ENCODE measurements around the gene RBM47.

The RBM47 gene

GRCh38 chr4:40473578-40474388 lies 155.9 kb downstream of the RBM47 start:
- peaks cover 2% of the 10 kb centered on the region for H3K27me3 ChIP-seq (ENCODE audit: control insufficient read depth, insufficient read depth, low read length)
- no peak overlapping the region for H3K9ac ChIP-seq (ENCODE audit: low read depth, low read length)
- H3K4me1 ChIP-seq (ENCODE audit: control insufficient read depth, insufficient read depth, low read length) = peaks cover 3% of the 10 kb centered on the region
- H3K4me3 ChIP-seq (ENCODE audit: low read length) = no peak overlapping the region
- H3K9me3 ChIP-seq (replicated peaks; ENCODE audit: low read length) = no peaks in the 10 kb centered on the region
- H3K4me2 ChIP-seq (ENCODE audit: low read length) = no peak overlapping the region
- no peaks in the 10 kb centered on the region for H3K36me3 ChIP-seq (ENCODE audit: insufficient read depth, low read length)

- Histone ChIP-seq H3K4me3 (ENCODE audit: low read length) (no peak overlapping the region), H3K4me2 (ENCODE audit: low read length) (no peak overlapping the region), H3K4me1 (ENCODE audit: control insufficient read depth, insufficient read depth, low read length) (peaks cover 3% of the 10 kb centered on the region), H3K9ac (ENCODE audit: low read depth, low read length) (no peak overlapping the region), H3K9me3 (replicated peaks; ENCODE audit: low read length) (no peaks in the 10 kb centered on the region), H3K27me3 (ENCODE audit: control insufficient read depth, insufficient read depth, low read length) (peaks cover 9% of the 10 kb centered on the region), H3K36me3 (ENCODE audit: insufficient read depth, low read length) (no peaks in the 10 kb centered on the region)
These were observed 157.7 kb downstream of the RBM47 start for GRCh38 chr4:40471923-40472322.

DNA sequence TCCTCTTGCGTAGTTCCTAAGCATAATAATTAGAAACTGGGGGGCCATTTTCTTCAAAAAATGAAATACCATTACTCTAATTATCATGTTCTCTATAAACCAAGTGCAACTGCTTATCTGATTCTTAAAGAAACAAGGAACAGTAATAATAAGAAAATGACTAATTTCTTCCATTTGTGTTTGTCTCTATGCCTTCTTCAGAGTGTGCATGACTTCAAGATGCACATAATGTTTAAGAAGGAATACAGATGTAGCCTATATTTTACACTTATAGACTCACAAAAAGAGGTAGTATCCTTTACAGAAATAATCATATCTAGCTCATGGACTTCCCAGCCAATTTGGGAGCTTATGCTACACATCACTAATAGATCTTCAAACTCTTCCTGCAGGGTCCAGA lies 162.9 kb downstream of the RBM47 start:
- Histone ChIP-seq H3K27me3 (ENCODE audit: control insufficient read depth, insufficient read depth, low read length) (peaks cover 12% of the 10 kb centered on the region), H3K36me3 (ENCODE audit: insufficient read depth, low read length) (no peaks in the 10 kb centered on the region), H3K4me3 (ENCODE audit: low read length) (no peak overlapping the region), H3K4me1 (ENCODE audit: control insufficient read depth, insufficient read depth, low read length) (no peaks in the 10 kb centered on the region), H3K9me3 (replicated peaks; ENCODE audit: low read length) (no peaks in the 10 kb centered on the region), H3K4me2 (ENCODE audit: low read length) (no peak overlapping the region), H3K9ac (ENCODE audit: low read depth, low read length) (no peak overlapping the region)

DNA sequence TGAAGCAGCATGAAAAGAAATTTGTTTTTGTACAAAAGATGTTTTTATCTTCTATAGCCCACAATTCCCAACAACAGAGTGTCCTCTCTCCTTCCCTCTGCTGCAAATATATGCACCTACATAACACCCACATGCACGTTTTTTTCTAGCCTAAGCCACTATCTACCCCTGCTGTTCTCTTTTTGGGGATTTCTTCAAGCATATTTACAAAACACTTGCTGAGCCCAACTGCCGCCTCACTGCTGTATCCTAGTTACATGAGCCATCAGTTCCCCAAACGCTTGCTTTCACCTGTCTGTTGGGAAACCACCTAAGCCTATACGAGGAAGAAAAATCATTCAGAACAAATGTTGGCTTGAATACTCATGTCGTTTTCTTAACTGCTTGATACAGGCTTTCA lies 167.3 kb downstream of the RBM47 start:
- H3K36me3 ChIP-seq (ENCODE audit: insufficient read depth, low read length) = no peaks in the 10 kb centered on the region
- no peak overlapping the region for H3K4me2 ChIP-seq (ENCODE audit: low read length)
- peaks cover 4% of the 10 kb centered on the region for H3K27me3 ChIP-seq (ENCODE audit: control insufficient read depth, insufficient read depth, low read length)
- no peaks in the 10 kb centered on the region for H3K9me3 ChIP-seq (replicated peaks; ENCODE audit: low read length)
- no peak overlapping the region for H3K9ac ChIP-seq (ENCODE audit: low read depth, low read length)
- H3K4me1 ChIP-seq (ENCODE audit: control insufficient read depth, insufficient read depth, low read length) = no peaks in the 10 kb centered on the region
- H3K4me3 ChIP-seq (ENCODE audit: low read length) = no peak overlapping the region

- Histone ChIP-seq H3K4me3 (ENCODE audit: low read length) (no peak overlapping the region), H3K36me3 (ENCODE audit: insufficient read depth, low read length) (no peaks in the 10 kb centered on the region)
These were observed 167.8 kb downstream of the RBM47 start for GRCh38 chr4:40461879-40462278.

GRCh38 chr4:40461062-40461461 lies 168.6 kb downstream of the RBM47 start:
- Histone ChIP-seq H3K9ac (ENCODE audit: low read depth, low read length) (no peak overlapping the region), H3K4me2 (ENCODE audit: low read length) (no peak overlapping the region), H3K9me3 (replicated peaks; ENCODE audit: low read length) (no peaks in the 10 kb centered on the region), H3K4me3 (ENCODE audit: low read length) (no peak overlapping the region), H3K27me3 (ENCODE audit: control insufficient read depth, insufficient read depth, low read length) (no peaks in the 10 kb centered on the region), H3K36me3 (ENCODE audit: insufficient read depth, low read length) (no peaks in the 10 kb centered on the region), H3K4me1 (ENCODE audit: control insufficient read depth, insufficient read depth, low read length) (no peaks in the 10 kb centered on the region)

More at GRCh38 chr4:40461879-40462278, 167.8 kb downstream of the RBM47 start:
- H3K4me2 ChIP-seq (ENCODE audit: low read length) = no peak overlapping the region
- H3K27me3 ChIP-seq (ENCODE audit: control insufficient read depth, insufficient read depth, low read length) = peaks cover 2% of the 10 kb centered on the region
- no peaks in the 10 kb centered on the region for H3K9me3 ChIP-seq (replicated peaks; ENCODE audit: low read length)
- no peak overlapping the region for H3K9ac ChIP-seq (ENCODE audit: low read depth, low read length)
- H3K4me1 ChIP-seq (ENCODE audit: control insufficient read depth, insufficient read depth, low read length) = no peaks in the 10 kb centered on the region

- H3K9me3 ChIP-seq (replicated peaks; ENCODE audit: low read length) = no peaks in the 10 kb centered on the region
- H3K4me3 ChIP-seq (ENCODE audit: low read length) = no peak overlapping the region
- no peak overlapping the region for H3K9ac ChIP-seq (ENCODE audit: low read depth, low read length)
- H3K4me1 ChIP-seq (ENCODE audit: control insufficient read depth, insufficient read depth, low read length) = no peaks in the 10 kb centered on the region
- H3K4me2 ChIP-seq (ENCODE audit: low read length) = no peak overlapping the region
- H3K27me3 ChIP-seq (ENCODE audit: control insufficient read depth, insufficient read depth, low read length) = no peaks in the 10 kb centered on the region
- no peaks in the 10 kb centered on the region for H3K36me3 ChIP-seq (ENCODE audit: insufficient read depth, low read length)
These were observed 171.0 kb downstream of the RBM47 start for GRCh38 chr4:40458683-40459082.

DNA sequence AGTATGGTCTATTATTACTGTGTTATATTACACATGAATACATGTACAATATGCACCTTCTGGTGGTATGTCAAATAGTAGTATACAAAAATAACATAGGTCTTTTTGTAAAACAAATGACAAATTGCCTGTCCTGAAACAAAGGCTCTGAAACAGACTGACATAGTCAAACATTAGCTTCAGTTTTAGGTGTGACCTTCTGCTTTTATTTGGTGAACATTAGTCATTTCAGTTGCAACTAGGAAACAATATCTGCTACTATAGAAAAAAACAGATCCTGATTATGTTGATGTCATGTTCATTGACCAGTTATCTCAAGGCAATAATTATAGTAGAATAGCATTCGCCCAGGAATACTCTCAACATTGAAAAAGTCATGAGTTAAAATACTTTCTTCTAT lies 171.6 kb downstream of the RBM47 start:
- Histone ChIP-seq H3K4me2 (ENCODE audit: low read length) (no peak overlapping the region), H3K9me3 (replicated peaks; ENCODE audit: low read length) (no peaks in the 10 kb centered on the region), H3K27me3 (ENCODE audit: control insufficient read depth, insufficient read depth, low read length) (no peaks in the 10 kb centered on the region), H3K36me3 (ENCODE audit: insufficient read depth, low read length) (no peaks in the 10 kb centered on the region), H3K9ac (ENCODE audit: low read depth, low read length) (no peak overlapping the region), H3K4me3 (ENCODE audit: low read length) (no peak overlapping the region), H3K4me1 (ENCODE audit: control insufficient read depth, insufficient read depth, low read length) (no peaks in the 10 kb centered on the region)

DNA sequence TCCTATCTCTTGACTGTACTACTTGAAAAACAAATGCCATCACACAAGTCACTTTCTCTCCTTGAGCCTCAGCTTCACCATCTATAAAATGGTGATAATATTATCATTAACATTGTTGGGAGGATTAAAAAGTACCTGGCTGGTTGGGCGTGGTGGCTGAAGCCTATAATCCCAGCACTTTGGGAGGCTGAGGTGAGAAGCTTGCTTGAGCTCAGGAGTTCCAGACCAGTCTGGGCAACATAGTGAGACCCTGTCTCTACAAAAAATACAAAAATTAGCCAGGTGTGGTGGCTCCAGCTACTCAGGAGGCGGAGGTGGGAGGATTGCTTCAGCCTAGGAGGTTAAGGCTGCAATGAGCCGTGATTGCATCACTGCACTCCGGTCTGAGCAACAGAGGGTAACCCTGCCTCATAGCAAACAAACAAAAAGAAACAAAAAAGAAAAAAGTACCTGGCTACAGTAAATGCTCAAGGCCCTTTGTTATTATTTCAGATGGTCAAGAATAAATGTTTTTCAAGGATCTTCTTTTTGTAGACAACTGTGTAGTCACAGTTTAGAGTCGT lies 174.2 kb downstream of the RBM47 start:
- no peaks in the 10 kb centered on the region for H3K27me3 ChIP-seq (ENCODE audit: control insufficient read depth, insufficient read depth, low read length)
- no peaks in the 10 kb centered on the region for H3K4me1 ChIP-seq (ENCODE audit: control insufficient read depth, insufficient read depth, low read length)
- no peak overlapping the region for H3K9ac ChIP-seq (ENCODE audit: low read depth, low read length)
- H3K4me3 ChIP-seq (ENCODE audit: low read length) = no peak overlapping the region
- H3K36me3 ChIP-seq (ENCODE audit: insufficient read depth, low read length) = no peaks in the 10 kb centered on the region
- H3K9me3 ChIP-seq (replicated peaks; ENCODE audit: low read length) = no peaks in the 10 kb centered on the region
- H3K4me2 ChIP-seq (ENCODE audit: low read length) = no peak overlapping the region

DNA sequence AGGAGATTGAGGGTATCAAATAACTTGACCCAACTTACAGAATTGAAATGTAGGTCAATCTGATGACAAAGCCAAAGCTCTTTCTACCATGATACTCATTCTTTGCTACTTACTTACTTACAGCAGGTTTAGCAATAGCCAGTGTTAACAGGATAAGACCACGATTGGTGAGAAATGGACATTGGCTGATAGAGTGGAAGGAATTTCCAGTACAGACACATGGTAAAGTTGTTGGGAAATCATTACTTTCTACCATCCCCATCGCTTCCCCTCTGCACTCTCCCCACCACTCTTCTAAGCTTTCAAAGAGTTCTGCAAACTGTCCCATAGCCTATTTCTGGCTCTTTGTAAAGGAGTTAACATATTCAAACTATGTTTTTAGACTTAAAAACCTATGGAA lies 174.8 kb downstream of the RBM47 start:
- Histone ChIP-seq H3K4me1 (ENCODE audit: control insufficient read depth, insufficient read depth, low read length) (no peaks in the 10 kb centered on the region), H3K9me3 (replicated peaks; ENCODE audit: low read length) (no peaks in the 10 kb centered on the region), H3K4me3 (ENCODE audit: low read length) (no peak overlapping the region), H3K36me3 (ENCODE audit: insufficient read depth, low read length) (no peaks in the 10 kb centered on the region), H3K4me2 (ENCODE audit: low read length) (no peak overlapping the region), H3K27me3 (ENCODE audit: control insufficient read depth, insufficient read depth, low read length) (no peaks in the 10 kb centered on the region), H3K9ac (ENCODE audit: low read depth, low read length) (no peak overlapping the region)

DNA sequence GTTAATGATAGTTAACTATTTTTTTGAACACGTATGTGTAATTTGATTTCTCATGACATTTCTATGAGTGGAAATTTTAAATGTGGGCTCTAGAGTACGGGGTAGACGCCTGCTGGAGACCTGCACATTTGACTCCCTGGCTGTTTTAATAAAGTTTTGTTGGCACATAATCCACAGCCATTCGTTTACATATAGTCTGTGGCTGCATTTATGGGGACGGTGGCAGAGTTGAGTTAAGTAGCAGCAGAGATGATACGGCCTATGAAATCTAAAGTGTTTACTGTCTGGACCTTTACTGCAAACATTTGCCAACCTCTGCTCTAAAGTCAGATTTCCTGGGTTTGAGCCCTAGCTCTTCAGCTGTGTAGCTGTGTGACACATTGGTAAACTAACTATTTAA lies 175.8 kb downstream of the RBM47 start:
- Histone ChIP-seq H3K9ac (ENCODE audit: low read depth, low read length) (no peak overlapping the region), H3K36me3 (ENCODE audit: insufficient read depth, low read length) (no peaks in the 10 kb centered on the region), H3K4me2 (ENCODE audit: low read length) (no peak overlapping the region), H3K4me1 (ENCODE audit: control insufficient read depth, insufficient read depth, low read length) (no peaks in the 10 kb centered on the region), H3K27me3 (ENCODE audit: control insufficient read depth, insufficient read depth, low read length) (no peaks in the 10 kb centered on the region), H3K4me3 (ENCODE audit: low read length) (no peak overlapping the region), H3K9me3 (replicated peaks; ENCODE audit: low read length) (no peaks in the 10 kb centered on the region)

DNA sequence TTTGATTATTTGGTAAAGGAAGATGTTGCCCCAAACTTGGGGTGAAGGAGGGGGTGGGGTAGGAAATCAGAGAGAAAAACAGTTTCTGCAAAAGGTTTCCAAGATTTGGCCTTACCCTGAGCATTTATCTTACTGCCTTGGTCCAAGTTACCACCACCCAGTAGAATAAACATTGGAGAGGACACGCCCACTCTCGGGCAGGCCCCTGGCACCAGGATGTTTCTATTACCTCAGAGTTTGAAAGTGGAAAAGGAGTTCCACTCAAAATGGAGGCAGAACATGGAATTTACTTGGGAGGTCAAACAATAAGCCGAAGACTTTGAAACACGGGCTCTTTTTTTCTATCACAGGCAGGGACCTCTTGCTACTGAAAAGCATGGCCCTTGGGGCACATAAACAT lies 180.8 kb downstream of the RBM47 start:
- Histone ChIP-seq H3K4me2 (ENCODE audit: low read length) (no peak overlapping the region), H3K4me3 (ENCODE audit: low read length) (no peak overlapping the region)

More for the DNA sequence above, 180.8 kb downstream of the RBM47 start:
- Histone ChIP-seq H3K4me1 (ENCODE audit: control insufficient read depth, insufficient read depth, low read length) (no peaks in the 10 kb centered on the region), H3K9me3 (replicated peaks; ENCODE audit: low read length) (no peaks in the 10 kb centered on the region), H3K27me3 (ENCODE audit: control insufficient read depth, insufficient read depth, low read length) (no peaks in the 10 kb centered on the region), H3K9ac (ENCODE audit: low read depth, low read length) (no peak overlapping the region), H3K36me3 (ENCODE audit: insufficient read depth, low read length) (no peaks in the 10 kb centered on the region)

All from skeletal muscle satellite cell (primary cell).